GM23338 (cell line): ENCODE results near the gene ISL2.

Experiments
- CREB1 ChIP-seq: fragments of 250-450 bp; sonication (Bioruptor Pico); IDR thresholded peaks from 2 replicates; pipeline ENCODE4 v1.5.0; 2020; ENCODE audit warnings: low read depth, mild to moderate bottlenecking, moderate library complexity
- EZH2 ChIP-seq: fragments of 200-600 bp; sonication (generic); IDR thresholded peaks from one replicate; pipeline ENCODE4 v1.8.0; 2017; ENCODE audit warnings: antibody characterized with exemption, mild to moderate bottlenecking, low read depth; ENCODE audit not compliant: unreplicated experiment
- EZH2phosphoT487 ChIP-seq: fragments of 200-600 bp; sonication (generic); IDR thresholded peaks from one replicate; pipeline ENCODE4 v1.8.1; 2018; ENCODE audit warnings: antibody characterized with exemption; ENCODE audit not compliant: unreplicated experiment
- JUNB ChIP-seq: IDR thresholded peaks from one replicate; pipeline ENCODE4 v1.6.1; 2016; ENCODE audit warnings: antibody characterized with exemption; ENCODE audit not compliant: unreplicated experiment
- POLR2AphosphoS5 ChIP-seq: IDR thresholded peaks from 2 replicates; pipeline ENCODE4 v1.6.1; 2016; ENCODE audit warnings: antibody characterized with exemption, low read depth
- ZNF331 ChIP-seq: fragments of 250-450 bp; sonication (Bioruptor Pico); IDR thresholded peaks from 2 replicates; pipeline ENCODE4 v1.5.0; 2020; ENCODE audit warnings: low read depth, mild to moderate bottlenecking, moderate library complexity
- TF ChIP-seq, protein P1 (sequence below), 2 experiments: fragments of 200-600 bp in 1 of 2; sonication (generic) in 1 of 2; conservative IDR thresholded peaks; 2 replicates each; pipeline versions ENCODE4 v1.5.1 to v1.6.1; 2016 to 2017; ENCODE audit warnings: antibody characterized with exemption in 2 of 2, low read depth in 2 of 2, mild to moderate bottlenecking in 2 of 2, moderate library complexity in 1 of 2
- TF ChIP-seq, protein P2 (sequence below): IDR thresholded peaks from one replicate; pipeline ENCODE4 v1.6.1; 2018; ENCODE audit warnings: antibody characterized with exemption; ENCODE audit not compliant: unreplicated experiment

DNA sequence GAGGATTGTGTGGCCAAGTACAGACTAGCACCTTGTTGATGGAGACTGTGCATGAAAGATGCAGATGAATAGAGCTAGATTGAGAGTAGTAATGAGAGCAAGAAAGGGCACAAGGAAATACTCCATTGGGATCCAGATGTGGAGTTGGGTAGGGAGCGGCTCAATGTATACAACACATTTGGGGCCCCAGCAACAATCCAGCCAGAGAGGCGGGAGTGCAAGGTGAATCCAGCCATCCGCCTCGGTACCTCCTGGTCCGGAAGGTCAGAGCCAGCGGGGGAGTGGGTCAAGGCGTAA is 9.0 kb downstream of the ISL2 start:
- TF ChIP-seq, protein P1, sequence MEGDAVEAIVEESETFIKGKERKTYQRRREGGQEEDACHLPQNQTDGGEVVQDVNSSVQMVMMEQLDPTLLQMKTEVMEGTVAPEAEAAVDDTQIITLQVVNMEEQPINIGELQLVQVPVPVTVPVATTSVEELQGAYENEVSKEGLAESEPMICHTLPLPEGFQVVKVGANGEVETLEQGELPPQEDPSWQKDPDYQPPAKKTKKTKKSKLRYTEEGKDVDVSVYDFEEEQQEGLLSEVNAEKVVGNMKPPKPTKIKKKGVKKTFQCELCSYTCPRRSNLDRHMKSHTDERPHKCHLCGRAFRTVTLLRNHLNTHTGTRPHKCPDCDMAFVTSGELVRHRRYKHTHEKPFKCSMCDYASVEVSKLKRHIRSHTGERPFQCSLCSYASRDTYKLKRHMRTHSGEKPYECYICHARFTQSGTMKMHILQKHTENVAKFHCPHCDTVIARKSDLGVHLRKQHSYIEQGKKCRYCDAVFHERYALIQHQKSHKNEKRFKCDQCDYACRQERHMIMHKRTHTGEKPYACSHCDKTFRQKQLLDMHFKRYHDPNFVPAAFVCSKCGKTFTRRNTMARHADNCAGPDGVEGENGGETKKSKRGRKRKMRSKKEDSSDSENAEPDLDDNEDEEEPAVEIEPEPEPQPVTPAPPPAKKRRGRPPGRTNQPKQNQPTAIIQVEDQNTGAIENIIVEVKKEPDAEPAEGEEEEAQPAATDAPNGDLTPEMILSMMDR (conservative IDR thresholded peaks at IDR 0.05; ENCODE audit: low read depth in 2 of 2), result no peak
- TF ChIP-seq, protein P2, sequence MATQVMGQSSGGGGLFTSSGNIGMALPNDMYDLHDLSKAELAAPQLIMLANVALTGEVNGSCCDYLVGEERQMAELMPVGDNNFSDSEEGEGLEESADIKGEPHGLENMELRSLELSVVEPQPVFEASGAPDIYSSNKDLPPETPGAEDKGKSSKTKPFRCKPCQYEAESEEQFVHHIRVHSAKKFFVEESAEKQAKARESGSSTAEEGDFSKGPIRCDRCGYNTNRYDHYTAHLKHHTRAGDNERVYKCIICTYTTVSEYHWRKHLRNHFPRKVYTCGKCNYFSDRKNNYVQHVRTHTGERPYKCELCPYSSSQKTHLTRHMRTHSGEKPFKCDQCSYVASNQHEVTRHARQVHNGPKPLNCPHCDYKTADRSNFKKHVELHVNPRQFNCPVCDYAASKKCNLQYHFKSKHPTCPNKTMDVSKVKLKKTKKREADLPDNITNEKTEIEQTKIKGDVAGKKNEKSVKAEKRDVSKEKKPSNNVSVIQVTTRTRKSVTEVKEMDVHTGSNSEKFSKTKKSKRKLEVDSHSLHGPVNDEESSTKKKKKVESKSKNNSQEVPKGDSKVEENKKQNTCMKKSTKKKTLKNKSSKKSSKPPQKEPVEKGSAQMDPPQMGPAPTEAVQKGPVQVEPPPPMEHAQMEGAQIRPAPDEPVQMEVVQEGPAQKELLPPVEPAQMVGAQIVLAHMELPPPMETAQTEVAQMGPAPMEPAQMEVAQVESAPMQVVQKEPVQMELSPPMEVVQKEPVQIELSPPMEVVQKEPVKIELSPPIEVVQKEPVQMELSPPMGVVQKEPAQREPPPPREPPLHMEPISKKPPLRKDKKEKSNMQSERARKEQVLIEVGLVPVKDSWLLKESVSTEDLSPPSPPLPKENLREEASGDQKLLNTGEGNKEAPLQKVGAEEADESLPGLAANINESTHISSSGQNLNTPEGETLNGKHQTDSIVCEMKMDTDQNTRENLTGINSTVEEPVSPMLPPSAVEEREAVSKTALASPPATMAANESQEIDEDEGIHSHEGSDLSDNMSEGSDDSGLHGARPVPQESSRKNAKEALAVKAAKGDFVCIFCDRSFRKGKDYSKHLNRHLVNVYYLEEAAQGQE, result no peak
- TF ChIP-seq POLR2AphosphoS5 (no peak), CREB1 (CRISPR knock-in tag) (no peak), JUNB (no peak), EZH2 (no peak), EZH2phosphoT487 (no peak), ZNF331 (no peak)
